ENCODE results near the gene PIP5K1A.

DNA sequence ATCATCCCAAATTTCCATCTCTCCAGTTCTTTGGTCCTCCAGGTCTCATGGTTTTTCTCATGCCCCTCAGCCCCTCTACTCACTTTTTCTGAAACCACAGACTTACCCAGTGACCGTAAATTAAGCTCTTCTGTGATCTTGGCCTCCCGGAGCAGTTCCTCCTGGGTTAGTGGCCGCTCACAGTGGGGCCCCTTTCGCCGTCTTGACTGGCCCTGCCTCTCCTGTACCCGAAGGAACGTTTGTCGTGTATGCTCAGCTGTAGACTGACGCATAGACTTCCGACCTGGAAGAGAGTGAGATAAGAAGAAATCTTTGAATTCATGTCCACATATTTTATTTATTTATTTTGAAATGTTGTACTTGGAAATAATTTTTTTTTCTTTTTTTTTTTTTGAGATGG, 14.1 kb upstream of the PIP5K1A start:
- TF ChIP-seq POLR2A (IDR thresholded peaks at IDR 0.05) (no peak), POLR2AphosphoS5 (IDR thresholded peaks at IDR 0.05) (no peak)
- TF ChIP-seq, protein P1, sequence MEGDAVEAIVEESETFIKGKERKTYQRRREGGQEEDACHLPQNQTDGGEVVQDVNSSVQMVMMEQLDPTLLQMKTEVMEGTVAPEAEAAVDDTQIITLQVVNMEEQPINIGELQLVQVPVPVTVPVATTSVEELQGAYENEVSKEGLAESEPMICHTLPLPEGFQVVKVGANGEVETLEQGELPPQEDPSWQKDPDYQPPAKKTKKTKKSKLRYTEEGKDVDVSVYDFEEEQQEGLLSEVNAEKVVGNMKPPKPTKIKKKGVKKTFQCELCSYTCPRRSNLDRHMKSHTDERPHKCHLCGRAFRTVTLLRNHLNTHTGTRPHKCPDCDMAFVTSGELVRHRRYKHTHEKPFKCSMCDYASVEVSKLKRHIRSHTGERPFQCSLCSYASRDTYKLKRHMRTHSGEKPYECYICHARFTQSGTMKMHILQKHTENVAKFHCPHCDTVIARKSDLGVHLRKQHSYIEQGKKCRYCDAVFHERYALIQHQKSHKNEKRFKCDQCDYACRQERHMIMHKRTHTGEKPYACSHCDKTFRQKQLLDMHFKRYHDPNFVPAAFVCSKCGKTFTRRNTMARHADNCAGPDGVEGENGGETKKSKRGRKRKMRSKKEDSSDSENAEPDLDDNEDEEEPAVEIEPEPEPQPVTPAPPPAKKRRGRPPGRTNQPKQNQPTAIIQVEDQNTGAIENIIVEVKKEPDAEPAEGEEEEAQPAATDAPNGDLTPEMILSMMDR (IDR thresholded peaks at IDR 0.05), result no peak
